HPDE6-E6E7 (cell line): ENCODE data around the gene OSBPL9.
A peak's percentile ranks its signal among the peaks of the same experiment; 100 is the strongest.

Experiments
- DNase-seq: peaks from one replicate; pipeline ENCODE4 v3.0.0; 2011; ENCODE audit warnings: missing footprints; ENCODE audit errors: extremely low spot score

The OSBPL9 gene

GRCh38 chr1:51735746-51736254, 118.9 kb downstream of the OSBPL9 start:
- no peak for DNase-seq

- no peak for DNase-seq
Observed at GRCh38 chr1:51736702-51737101, 119.8 kb downstream of the OSBPL9 start.

- DNase-seq: no peak
Observed at GRCh38 chr1:51738681-51739080, 121.8 kb downstream of the OSBPL9 start.

GRCh38 chr1:51740652-51741051, 123.8 kb downstream of the OSBPL9 start:
- no peak for DNase-seq

DNA sequence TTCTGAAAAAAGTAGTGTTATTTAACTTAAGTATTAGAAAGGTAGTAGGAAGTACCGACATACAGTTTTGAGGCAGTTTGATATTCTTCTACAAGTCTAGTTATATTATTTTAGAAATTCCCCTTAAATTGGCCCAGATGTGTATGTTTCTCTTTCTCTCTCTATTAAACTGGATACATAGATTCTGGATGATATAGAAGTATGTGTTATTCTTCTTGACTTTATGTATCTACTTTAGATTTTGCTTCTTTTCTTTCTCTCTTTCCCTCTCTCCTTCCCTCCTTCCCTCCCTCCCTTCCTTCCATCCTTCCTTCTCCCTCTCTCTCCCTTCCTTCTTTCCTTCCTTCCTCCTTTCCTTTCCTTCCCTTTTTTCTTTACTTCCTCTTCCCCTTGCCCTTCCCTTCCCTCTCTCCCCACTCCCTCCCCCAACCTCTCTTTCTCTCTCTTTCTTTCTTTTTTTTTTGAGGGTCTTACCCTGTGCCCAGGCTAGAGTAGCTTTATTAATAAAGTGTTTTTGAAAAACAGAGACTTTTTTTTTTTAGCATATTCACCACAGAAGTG, 124.3 kb downstream of the OSBPL9 start:
- DNase-seq: no peak

DNA sequence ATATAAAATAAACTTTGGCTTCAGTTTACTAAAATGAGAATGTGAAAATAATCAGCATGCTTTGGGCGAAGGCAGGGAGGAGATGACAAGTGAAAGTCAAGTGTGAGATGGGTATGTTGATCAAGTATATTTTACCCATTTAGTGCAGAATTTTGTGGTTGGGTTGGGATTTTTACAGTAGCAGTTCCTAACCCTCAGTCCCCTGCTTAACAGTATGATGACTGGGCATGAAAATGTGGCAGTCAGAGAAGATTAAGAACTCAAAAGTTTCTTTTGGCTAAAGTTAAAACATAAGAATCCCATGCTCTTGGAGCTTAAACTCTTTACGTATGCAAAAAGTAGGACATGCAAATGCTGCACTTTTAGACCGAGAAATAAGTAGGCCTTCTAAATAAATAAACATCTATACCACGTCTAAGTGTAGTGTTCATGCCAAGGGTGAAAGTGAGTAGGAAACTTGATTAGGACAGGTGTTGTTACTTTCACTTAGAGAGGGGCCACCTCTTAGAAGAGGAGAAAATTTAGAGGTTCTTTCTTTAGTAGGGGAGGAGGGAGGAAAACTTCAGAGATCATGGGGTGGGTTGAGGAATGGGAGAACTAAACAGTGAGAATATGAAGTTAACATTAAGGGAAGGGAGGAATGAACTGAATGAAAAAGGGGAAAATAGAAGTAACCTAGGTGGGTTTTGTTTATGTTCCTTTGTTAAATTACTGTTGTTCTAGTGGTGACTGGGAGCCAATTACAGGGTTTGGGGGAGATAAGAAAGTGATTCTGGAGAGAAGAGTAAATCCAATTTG, 127.8 kb downstream of the OSBPL9 start:
- DNase-seq: no peak

- DNase-seq: no peak
Observed at GRCh38 chr1:51745304-51745570, 128.3 kb downstream of the OSBPL9 start.

DNA sequence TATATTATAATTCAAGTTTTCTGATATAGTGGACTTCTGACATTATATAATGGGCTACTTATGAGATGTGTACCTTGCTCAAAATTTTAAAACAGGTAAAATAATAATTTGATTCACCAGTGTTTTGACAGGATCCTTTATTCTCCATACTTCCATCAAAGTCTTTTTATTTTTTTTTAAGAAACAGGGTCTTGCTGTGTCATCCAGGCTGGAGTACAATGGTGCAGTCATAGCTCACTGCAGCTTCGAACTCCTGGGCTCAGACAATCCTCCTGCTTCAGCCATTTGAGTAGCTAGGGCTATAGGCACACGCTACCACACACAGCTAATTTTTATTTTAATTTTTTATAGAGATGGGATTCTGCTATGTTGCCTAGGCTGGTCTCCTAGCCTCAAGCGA, 132.3 kb downstream of the OSBPL9 start:
- DNase-seq: no peak

GRCh38 chr1:51750218-51750617, 133.3 kb downstream of the OSBPL9 start:
- DNase-seq: no peak

DNA sequence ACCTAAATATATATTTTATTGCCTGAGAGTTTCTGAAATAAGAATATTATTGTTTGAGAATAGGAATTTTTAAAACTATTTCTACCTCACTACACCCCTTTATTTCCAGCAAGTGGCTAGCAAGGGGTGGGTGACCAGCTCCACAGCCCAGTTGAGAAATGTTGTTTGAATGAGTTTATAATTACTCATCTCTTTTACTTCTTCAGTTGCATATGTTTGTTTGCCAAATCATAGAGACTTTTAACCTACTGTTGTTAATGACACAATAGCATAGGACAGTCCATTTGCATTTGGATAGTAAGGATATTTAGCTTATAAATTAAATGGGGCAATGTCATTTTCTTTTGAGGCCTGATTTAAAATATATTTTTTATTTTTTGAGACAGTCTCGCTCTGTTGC, 133.8 kb downstream of the OSBPL9 start:
- no peak for DNase-seq

DNA sequence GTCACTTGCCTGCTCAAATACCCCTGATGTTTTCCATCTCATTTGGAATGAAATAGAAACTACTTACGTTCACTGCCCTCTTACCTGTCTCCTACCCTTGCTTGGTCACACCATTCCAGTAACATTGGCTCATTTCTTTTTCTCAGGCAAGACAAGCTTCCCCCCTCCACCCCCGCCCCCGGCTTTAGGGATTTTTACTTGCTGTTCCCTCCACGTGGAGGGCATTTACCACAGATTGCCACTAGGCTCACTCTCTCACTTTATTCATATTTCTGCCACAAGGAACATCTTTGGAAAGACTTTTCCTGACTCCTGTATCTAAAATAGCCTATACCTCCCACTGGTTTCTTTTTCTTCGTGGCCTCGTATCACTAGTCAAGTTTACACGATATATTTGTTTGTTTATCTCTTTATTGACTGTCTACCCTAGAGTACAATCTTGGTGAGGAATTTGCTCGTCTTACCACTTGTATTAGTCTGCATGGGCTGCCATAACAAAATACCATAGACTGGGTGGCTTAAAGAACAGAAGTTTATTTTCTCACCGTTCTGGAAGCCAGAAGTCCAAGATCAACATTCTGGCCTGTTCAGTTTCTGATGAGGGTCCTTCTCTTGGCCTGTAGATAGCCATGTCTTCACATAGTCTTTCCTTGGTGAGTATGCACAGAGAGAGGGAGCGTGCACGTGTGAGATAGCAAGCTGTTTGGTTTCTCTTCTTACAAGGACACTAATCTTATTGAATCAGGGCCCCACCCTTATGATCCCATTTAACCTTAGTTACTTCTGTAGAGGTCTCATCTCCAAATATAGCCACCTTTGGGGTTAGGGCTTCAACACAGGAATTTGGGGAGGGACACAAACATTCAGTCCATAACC, 135.4 kb downstream of the OSBPL9 start:
- no peak for DNase-seq

DNA sequence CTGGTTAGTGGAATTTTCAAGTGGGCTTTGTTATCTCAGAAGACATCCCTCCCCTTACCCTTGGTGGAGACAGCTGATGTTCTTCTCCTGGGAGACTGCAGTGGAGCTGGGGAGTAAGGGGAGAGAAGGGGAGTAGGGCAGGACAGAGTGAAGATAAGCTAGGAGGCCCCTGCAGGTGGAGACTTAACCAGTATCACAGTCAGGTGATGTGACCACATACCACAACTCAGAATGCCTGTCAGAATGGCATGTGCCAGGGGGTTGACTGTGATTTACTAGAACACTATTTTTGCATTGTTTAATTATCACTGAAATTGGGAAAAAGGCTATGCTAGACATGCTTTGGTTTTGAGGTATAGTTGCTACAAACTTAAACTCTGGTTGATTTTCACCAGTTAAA, 137.1 kb downstream of the OSBPL9 start:
- DNase-seq: no peak

- no peak for DNase-seq
Observed at GRCh38 chr1:51754666-51755065, 137.8 kb downstream of the OSBPL9 start.

DNA sequence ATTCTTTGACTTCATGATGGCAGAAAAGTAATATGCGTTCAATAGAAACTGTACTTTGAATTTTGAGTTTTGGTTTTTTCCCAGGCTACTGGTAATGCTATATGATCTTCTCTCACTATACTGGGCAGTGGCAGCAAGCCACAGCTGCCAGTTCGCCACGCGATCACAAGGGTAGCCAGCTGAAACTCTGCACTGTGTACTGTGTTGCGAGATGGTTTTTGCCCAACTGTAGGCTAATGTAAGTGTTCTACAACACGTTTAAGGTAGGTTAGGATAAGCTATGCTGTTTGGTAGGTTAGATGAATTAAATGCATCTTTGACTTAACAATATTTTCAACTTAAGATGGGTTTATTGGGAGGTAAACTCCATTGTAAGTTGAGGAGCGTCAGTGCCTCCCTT, 138.5 kb downstream of the OSBPL9 start:
- DNase-seq: no peak

- DNase-seq: no peak
Observed at GRCh38 chr1:51756290-51756689, 139.4 kb downstream of the OSBPL9 start.

DNA sequence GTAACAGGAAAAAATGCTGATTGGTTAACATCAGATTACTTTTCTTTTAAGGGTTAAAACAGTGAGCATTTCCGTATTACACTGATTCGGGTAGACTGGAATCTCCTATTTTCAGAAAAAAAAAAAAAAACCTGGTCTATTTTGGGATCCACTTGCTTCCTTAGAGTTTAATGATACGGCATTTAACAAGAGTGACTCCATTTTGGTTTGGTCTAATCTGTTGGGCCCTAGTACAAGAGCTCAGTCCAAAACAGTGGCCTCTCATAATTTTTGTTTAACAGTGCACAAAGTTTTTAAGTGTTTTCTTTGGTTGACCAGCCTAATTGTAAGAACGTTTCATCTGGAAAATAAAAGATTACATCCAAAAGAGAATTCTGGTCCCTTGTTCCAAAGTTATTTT, 141.4 kb downstream of the OSBPL9 start:
- DNase-seq: no peak

GRCh38 chr1:51760872-51761271, 144.0 kb downstream of the OSBPL9 start:
- DNase-seq: no peak

GRCh38 chr1:51761351-51761750, 144.5 kb downstream of the OSBPL9 start:
- no peak for DNase-seq

GRCh38 chr1:51768971-51769588, 152.2 kb downstream of the OSBPL9 start:
- peak; percentile 40 for DNase-seq

- no peak for DNase-seq
Observed at GRCh38 chr1:51776408-51776807, 159.5 kb downstream of the OSBPL9 start.

DNA sequence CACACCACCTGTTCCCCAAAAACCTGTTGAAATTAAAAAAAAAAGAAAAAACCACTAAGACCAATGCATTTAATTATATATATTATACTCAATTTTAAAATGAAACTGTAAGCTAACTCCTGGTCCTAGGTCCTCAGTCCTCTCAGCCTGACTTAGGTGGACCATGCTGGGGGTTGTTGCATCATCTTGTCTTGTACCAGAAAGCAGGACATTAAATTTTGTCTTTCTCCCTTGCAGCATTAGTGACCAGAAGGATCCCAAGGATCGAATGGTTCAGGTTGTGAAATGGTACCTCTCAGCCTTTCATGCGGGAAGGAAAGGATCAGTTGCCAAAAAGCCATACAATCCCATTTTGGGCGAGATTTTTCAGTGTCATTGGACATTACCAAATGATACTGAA, 164.0 kb downstream of the OSBPL9 start:
- DNase-seq: no peak

GRCh38 chr1:51784997-51785421, 168.1 kb downstream of the OSBPL9 start:
- no peak for DNase-seq
